Measurements from ENCODE around the gene RANBP3.
A peak's percentile ranks its signal among the peaks of the same experiment; 100 is the strongest.
"Not testable (repeated sequence)": the region's sequence is repeated elsewhere in the genome, so short reads cannot be mapped to it uniquely, and the experiment has no call there.

The RANBP3 gene

DNA sequence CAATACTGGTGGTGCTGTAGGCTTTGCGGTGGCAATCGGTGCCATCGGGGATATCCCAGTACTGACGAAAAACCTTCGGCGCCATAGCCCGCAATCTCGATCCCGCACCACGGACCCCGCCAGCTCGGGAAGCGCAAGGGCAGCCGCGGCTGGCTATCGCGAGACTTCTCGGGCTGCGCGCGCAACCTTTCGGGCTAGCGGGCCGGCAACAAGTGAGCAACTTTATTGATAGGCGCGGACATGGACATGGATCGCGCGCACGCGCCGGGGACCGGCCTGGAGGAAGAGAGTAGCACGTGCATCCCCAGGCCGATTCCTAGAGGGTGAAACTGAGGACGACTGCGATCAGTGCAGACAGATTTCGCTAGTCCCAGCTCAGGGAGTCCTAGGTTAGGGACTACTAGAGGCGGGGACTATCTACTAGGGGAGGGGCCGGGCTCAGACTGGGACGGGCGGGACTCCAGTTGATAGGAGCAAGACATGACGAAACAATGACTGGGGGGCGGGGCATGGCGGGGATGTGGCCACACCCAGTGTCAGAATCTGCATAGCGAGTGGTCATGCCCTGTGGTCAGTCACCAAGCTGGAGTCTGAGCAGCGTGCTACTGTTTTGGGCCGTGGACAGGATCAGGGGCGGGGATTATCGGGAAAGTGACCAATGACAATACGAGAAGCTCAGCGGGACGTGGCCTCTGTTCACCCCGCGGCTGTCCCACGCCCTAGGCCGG is 74.2 kb downstream of the RANBP3 start, which contains the start of gene NDUFA11:
Gene NDUFA11, minus strand, starts transcription at position 167 of the 728 bp plus-strand sequence. Its CDS starts 82 bp downstream, at position 85.
- DNase-seq (ENCODE audit: low read depth in 2 of 2), result peak; percentile 93

DNA sequence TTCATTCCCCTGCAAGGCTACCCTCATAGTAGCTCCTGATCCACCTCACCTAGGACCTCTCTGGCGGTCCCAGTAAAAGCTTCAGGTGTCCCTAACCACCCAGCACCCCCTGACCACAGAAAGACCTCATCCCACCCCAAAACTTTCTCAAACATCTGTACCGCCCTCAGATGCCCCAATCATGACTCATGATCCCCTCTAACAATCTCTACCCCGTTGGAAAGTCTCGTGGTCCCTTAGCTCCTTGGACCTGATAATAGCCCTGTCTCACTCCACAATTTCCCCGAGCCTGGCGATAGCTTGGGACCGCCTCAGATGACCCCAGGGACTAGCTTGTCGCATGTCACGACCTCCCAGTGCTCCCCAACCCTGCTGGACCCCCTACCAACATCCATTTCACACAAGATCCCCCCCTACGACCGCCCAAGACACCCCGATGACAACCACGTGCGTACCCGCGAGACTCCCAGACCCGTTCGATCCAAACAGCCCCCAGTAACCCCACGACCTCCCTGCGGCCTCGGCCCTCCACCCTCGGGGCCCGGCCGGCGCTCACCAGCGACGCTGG is 74.8 kb downstream of the RANBP3 start:
- DNase-seq (ENCODE audit: low read depth in 2 of 2), result peak; percentile 9 to 16

DNA sequence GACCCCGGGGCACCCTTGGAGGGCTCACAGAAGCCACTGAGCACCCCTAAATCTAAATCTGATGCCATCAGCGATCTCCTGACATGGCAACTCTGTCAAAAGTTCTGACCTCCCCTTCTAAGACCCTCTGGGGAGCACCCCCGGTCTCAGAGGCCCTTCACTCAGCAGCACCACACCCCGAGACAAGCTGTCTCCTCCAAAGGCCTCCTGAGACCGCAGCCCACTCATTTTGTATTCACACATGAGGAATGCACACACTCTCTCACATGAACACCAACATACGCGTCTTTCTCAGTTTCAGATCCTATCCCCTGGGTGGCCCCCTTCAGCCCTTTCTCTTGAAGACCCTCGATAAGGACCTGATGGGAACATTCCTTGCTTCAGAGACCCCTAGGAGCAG is 77.0 kb downstream of the RANBP3 start:
- no peak for DNase-seq (ENCODE audit: low read depth in 2 of 2)

DNA sequence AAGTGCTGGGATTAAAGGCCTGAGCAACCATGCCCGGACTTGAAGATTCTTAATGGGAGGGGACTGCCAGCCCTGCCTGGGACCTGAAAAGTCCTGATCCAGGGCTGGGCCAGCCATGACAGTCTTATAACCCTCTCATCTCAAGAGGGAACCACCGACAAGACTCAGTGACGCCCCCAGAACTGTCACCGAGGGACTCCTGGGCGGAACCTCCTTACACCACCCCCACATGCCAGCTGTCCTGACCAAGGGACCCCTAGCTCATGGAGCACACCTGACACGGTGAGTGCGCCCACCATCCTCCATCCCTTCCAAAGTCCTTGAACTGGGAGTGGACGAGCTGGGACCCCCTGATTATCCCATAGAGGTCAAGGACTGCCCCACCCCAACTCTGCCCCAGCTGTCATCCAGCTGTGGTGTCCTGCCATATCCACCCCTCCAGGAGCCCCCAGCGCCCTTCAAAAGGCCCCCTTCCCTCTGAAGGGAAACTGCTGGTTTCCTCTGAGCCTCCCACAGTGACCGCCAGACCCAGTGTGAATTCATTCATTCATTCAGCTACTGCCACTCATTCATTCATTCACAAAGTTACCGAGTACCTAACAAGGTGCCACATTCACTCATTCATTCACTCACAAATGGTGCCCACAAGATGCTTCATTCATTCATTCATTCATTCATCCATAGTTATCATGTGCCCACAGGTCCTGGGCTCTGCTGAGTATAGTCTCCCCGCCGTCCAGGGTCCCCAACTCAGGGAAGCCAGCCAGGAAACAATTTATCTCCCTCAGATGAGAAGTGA is 78.0 kb downstream of the RANBP3 start:
- DNase-seq (ENCODE audit: low read depth in 2 of 2), result no peak

DNA sequence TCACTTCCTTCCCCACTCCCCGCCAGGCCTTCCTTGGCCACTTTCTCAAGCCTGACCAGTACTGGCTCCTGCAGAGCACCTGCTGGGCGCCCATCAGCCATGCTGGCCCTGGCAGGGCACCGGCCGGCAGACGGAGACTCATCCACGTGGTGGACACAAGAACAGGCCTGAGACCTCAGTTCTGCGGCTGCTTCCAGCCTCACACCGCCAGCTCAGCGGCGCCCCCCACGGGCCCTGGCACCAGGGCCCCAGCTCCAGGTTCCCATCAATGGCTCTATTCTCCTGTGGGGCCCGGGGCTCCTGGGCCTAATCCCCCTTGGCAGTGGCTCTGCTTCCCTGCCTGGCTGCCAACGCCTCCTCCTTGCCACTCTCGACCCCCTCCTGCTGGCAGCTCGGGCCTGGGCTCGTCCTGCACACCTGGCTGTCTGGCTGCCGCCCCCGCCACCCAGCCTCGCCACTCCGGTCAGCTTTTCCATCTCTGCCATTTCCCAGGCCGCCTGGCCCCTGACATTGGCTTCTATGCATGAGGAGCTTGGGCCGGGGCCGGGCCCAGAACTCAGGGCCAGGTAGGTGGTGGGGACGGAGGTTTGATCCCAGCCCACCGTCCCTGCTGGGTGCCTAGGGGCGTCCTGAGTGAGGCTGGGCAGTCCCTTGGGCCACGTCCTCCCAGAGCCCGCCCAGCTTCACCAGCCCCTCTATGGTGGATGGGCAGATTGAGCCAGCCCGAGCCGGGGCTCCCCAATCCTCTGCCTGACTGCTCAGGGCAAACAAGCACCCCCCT is 80.6 kb downstream of the RANBP3 start:
- no peak for DNase-seq (ENCODE audit: low read depth in 2 of 2)

DNA sequence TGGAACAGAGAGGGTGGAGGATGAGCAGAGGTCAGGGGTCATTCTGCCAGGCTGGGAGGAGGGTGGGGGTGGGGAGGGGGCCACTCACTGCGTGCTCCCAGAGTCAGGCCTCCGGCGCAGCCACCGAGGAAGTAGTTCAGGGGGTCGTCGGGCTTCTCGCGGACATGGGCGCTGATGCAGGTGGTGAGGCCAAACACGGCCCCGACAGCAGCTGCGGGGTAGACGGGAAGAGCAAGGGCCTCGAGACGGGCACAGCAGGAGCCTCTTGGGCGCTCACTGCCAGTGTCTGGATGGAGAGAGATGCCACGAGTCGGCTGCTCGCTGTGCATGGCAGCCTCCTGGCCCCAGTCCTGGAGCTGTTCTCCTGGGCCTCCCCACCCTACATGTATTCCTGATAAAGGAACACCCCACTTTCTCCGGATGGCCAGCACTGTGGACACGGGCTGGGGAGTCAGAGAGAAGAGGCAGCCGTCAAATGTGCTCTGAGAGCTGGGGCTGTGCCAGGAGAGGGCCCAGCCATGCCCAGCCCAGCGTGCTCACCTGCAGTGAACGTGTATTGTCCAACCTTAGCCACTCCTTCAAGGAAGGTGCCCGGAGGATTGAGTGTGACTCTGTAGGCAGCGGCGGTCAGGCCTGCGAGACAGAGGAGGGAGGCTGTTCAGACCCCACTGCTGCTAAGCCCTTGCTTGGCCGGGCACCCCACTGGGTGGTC is 81.4 kb downstream of the RANBP3 start:
- no peak for DNase-seq (ENCODE audit: low read depth in 2 of 2)

DNA sequence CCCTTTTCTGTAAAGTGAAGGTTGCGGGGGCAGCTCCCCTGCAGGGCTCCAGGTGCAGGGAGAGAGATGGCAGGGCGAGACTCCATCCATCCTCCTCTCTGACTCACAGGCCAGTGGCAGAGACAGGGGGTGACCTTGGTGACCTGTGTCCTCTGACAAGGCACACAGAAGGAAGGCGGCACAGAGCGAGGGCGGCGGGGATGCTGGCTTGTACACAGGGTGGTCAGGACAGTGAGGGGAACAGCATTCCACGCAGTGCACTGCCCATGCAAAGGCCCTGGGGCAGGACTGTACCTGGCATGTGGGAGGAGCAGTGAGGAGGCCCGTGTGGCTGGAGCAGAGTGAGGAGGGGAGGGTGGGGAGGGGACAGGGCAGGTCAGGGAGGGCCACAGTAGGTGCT is 82.0 kb downstream of the RANBP3 start:
- DNase-seq (ENCODE audit: low read depth in 2 of 2), result no peak

DNA sequence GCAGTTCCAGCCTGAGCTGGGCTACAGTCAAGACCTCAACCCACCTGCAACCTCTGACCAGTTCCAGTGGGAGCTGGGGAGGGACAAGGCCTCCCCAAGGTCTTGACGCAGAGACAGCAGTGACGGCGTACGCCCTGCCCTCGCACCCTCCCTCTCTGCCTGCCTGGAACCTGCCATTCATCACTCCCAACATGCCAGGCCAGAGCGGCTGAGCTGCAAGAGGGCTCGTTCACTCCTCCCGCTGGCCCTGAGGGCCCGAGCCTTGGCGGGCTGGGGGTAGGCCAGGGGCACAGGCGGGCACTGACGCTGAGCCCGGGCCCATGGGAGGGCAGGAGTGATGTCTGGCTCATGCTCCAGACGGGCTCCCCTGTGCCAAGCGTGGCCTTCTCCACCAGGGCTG is 82.5 kb downstream of the RANBP3 start:
- DNase-seq (ENCODE audit: low read depth in 2 of 2), result no peak

DNA sequence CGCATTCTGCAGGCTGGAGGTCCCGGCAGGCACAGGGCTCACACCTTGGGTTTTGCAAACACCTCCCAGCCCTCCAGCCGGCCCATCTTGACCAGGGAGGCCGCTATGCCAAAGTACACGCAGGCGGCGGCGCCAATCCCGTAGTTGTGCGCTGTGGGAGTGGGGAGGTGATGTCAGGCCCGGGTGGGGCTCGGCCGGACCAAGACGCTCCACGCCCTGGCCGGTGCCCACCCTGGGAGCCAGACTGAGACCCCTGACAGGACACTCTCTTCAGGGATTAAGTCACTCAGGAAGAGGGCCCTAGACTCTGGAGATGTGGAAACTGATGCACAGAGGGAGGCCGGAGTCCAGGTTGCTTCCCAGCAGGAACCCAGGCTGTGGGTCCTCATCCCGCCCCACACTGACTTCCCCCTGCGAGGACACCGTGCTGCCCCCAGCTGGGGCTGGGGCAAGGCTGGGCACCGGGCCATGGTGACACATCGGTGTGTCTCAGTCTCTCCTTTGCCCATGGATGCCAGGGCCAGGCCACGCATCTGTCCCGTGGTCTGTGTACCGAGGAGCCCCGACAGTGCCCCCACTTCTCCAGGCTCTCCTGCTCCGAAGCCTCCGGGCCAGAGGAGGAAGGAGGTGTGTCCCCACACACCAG is 83.1 kb downstream of the RANBP3 start:
- DNase-seq (ENCODE audit: low read depth in 2 of 2), result no peak

DNA sequence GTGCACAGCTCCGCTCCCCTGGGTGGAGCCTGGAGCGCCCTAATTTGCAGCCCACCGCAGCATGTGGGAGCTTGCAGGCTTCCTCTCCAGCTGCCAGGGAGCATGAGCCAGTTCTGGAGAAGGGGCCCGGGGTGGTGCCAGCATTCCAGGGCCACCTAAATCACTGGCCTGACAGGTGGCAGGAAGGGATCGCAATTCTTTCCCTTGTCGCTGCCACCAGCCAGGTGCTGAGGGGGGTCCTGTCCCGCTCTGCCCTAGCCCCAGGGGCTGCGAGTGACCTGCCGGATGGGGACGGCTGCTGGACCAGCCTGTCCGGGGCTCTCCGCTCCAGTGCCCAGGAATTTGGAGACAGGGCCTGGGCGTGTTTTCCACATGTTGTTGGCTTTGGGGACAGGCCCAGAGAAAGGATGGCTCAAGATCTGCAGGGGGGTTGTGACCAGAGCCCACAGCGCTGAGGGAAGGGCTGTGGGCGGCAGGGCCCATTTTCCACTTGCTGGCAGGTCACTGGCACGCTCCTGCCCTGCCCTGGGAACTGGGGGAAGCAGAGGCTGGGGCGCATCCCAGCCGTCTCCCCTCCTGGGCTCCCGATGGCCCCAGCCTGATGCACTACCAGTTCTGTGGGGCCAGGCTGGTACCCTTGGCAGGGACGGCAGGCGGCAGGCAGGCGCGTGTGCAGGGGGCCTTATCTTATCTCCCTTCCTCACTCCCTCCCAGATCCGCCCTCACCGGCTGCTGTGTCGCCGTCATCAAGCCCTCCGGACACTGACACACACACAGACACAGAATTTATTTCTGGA is 83.8 kb downstream of the RANBP3 start:
- no peak for DNase-seq (ENCODE audit: low read depth in 2 of 2)

DNA sequence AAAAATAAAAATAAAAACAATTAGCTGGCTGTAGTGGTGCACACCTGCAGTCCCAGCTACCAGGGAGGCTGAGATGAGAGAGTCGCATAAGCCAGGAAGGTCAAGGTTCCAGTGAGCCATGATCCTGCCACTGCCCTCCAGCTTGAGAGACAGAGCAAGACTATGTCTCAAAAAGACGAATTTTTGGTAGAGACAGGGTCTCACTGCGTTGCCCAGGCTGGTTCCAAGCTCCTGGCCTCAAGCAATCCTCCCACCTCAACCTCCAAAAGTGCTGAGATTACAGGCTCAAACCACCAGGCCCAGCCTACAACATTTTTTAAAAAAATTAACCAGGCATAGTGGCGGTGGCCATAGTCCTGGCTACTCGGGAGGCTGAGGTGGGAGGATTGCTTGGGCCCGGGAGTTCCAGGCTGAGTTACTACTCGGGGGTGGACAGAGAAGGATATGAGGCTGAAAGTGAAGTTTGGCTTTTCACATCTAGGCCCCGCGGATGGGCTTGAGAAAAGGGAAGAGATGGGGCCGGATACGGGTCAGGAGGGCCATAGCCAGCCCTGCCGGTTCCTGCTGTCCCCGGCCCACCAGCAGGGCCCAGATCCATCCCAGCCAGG is 84.5 kb downstream of the RANBP3 start:
- DNase-seq (ENCODE audit: low read depth in 2 of 2), result no peak

DNA sequence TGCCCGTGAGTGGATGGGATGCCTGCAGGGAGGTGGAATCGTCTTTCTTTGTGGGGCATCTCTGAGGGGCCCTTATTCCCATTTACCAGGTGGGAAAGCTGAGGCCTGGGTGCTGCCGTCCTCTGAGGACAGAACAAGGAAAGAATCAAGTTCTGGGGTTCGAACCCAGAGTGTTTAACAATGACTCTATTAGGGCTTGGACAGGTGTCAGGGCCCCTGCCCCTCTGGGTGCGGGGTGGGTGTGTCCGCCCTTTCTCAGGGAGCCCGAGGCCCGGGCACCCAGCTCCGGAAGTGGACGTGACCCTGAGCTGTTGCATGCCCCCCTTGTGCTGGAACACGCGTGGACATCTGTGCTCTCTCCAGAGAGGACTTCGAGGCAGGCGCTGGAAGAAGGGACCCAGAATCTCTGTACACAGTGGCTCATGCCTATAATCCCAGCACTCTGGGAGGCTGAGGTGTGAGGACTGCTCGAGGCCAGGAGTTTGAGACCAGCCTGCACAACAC is 85.1 kb downstream of the RANBP3 start:
- DNase-seq (ENCODE audit: low read depth in 2 of 2), result no peak

DNA sequence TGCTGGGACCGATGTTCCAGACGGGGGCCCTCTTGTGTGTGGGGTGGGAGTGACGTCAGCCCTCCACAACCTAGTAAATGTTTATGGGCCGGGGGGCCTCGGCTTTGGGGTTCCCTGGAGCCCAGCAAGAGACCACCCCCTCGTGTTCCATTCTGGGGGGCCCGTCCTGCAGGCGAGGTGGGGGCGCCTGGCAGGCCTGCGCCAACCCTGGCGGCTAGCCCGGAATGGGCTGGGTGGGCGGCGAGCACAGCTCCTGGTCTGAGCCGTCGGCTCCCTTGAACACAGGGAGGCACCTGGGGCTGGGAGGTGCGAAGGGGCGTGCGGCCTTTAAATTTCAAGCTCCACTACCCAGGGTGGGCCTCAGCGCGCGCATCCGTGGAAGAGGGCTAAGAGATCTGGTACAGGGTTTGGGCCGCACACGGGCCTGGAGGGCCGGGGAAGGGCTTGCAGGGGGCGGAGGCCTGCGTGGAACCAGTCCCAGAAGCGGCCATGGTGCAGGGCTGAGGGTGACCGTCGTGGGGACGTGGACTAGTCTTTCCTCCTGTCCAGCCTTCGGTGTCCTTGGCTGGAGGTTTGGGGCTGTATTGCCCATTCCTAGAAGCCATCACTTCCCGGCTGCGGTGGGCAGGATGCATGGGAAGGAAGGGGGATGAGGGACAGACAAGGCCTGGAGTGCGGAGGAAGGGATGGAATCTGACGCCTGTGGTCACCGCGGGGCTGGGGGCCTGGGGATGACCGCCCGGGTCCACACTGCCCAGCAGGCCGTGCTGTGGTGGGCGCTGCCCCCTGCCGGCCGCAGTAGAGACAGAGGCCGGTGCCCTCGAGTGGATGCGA is 85.8 kb downstream of the RANBP3 start:
- peak in 1 of 2 donors; percentile 9 for DNase-seq (ENCODE audit: low read depth in 2 of 2)

DNA sequence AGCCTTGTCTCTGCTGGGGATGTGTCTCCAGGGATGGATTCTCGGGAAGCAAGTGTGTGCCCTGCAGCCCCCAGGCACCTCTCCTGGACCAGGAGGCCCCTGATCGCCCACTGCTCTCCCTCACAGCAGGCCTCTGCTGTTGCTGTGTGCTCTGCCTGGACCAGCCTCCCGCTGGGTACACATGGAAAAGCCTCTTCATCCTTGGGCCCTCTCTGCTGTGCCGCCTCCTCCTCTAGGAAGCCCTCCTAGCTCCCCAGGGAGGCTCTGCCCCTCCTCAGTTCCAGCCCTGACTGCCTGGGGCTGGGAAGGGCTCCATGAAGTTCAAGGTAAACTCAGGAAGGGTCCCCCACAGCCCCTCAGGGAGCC is 86.4 kb downstream of the RANBP3 start:
- DNase-seq (ENCODE audit: low read depth in 2 of 2), result no peak

DNA sequence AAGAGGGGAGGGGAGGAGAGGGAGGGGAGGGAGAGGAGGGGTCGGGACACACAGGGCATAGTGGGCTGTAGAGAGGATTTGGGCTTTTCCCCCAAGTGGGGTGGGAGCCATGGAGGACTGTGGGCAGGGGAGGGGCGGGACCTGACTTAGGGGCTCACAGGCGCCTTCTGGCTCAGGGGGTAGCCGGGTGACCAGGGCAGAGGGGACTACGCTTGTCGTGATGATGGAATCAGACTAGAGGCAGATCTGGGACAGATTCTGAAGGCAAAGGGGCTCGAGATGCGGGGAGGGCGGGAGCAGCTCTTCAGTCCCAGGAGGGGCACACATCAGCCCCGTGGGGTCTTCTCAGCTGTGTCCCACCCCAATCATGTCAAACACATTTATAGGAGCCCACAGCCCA is 87.8 kb downstream of the RANBP3 start:
- DNase-seq (ENCODE audit: low read depth in 2 of 2), result no peak

DNA sequence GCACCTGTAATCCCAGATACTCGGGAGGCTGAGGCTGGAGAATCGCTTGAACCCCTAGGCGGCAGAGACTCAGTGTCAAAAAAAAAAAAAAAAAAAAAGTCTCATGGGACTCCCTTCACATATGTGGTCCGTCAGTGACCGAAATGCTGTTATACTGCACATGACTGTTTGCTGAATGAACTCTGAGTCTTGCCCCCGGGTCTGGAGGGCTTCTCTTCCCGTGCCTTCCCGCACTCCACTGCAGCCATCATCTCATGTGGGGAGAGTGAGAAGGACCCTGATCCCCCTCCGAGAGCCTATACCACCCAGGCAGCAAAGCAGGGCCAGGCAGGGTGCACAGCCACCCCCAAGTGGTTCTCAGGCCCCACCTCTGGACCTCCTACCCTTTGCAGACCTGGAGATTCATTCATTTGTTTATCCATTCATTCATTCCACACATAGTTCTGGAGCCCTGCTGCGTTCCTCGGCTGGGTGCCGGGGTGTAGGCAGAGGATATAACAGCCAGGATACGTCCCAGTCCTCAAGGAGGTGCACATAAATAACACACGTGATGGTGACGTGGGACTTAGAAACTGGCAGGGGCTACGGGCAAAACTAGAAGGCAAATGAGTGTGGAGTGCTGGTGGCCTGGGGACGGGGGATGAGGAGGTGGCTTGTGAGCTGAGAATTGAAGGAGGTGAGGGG is 88.5 kb downstream of the RANBP3 start:
- DNase-seq (ENCODE audit: low read depth in 2 of 2), result no peak

DNA sequence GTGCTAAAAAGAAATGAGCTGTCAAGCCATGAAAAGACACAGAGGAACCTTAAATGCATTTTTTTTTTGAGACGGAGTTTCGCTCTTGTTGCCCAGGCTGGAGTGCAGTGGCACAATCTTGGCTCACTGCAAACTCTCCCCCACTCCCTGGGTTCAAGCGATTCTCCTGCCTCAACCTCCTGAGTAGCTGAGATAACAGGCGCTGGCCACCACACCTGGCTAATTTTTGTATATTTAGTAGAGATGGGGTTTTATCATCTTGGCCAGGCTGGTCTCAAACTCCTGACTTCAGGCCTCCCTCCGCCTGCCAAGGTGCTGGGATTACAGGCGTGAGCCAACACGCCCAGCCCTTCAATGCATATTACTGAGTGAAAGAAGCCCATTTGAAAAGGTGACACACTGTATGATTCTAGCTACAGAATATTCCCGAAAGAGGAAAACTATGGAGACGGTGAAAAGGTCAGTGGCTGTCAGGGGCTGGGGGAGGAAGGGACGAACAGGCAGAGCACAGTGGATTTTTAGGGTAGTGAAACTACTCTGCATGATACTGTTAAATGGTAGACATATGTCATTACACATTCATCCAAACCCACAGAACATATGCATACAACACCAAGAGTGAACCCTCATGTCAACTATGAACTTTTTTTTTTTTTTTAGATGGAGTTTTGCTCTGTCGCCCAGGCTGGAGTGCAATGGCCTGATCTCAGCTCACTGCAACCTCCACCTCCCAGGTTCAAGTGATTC is 93.7 kb downstream of the RANBP3 start:
- not testable (repeated sequence) for DNase-seq (ENCODE audit: low read depth in 2 of 2)

Measured in stimulated activated CD8-positive, alpha-beta memory T cell treated with anti-CD3 and anti-CD28 coated beads, Interleukin-15, amount 100 ng/mL, for 48 hours (primary cell).